Hepatocyte (in vitro differentiated cells): Measurements from ENCODE around the gene TMA7. TPM values are rescaled to one million over a fixed set of nuclear protein-coding genes. Genes with fewer than 3 reads are reported as not detected.

Source experiments
- DNase-seq: peaks from one replicate; pipeline ENCODE4 v3.0.0-alpha.2; 2016; ENCODE audit warnings: low spot score
- H2AFZ ChIP-seq: fragments of 200-600 bp; sonication (generic); 2 replicates; pipeline ENCODE4 v1.6.0; 2016; ENCODE audit warnings: antibody characterized with exemption, mild to moderate bottlenecking
- H3K27ac ChIP-seq: fragments of 200-600 bp; sonication (generic); 2 replicates; pipeline ENCODE4 v1.5.1; 2016; ENCODE audit warnings: mild to moderate bottlenecking
- H3K27me3 ChIP-seq: fragments of 200-600 bp; sonication (generic); 2 replicates; pipeline ENCODE4 v1.6.1; 2016
- H3K36me3 ChIP-seq: fragments of 200-600 bp; sonication (generic); replicated peaks from 2 replicates; pipeline ENCODE4 v1.5.1; 2016; ENCODE audit warnings: low read depth; ENCODE audit not compliant: insufficient read depth
- H3K4me1 ChIP-seq: fragments of 200-600 bp; sonication (generic); 2 replicates; pipeline ENCODE4 v1.5.1; 2016; ENCODE audit warnings: mild to moderate bottlenecking, moderate library complexity; ENCODE audit not compliant: insufficient read depth
- H3K4me2 ChIP-seq: fragments of 200-600 bp; sonication (generic); 2 replicates; pipeline ENCODE4 v1.6.0; 2016
- H3K4me3 ChIP-seq: fragments of 200-600 bp; sonication (generic); 2 replicates; pipeline ENCODE4 v1.5.1; 2016; ENCODE audit warnings: mild to moderate bottlenecking
- H3K79me2 ChIP-seq: fragments of 200-600 bp; sonication (generic); 2 replicates; pipeline ENCODE4 v1.6.0; 2017; ENCODE audit warnings: mild to moderate bottlenecking
- H3K9me2 ChIP-seq: fragments of 200-600 bp; sonication (generic); replicated peaks from 2 replicates; pipeline ENCODE4 v1.6.0; 2017; ENCODE audit warnings: mild to moderate bottlenecking; ENCODE audit not compliant: insufficient read depth
- H3K9me3 ChIP-seq: fragments of 200-600 bp; sonication (generic); 2 replicates; pipeline ENCODE4 v1.5.1; 2016; ENCODE audit warnings: low read depth, mild to moderate bottlenecking
- H4K20me1 ChIP-seq: fragments of 200-600 bp; sonication (generic); 2 replicates; pipeline ENCODE4 v1.6.0; 2016; ENCODE audit warnings: mild to moderate bottlenecking; ENCODE audit not compliant: insufficient read depth, poor library complexity, severe bottlenecking
- EZH2 ChIP-seq: fragments of 200-600 bp; sonication (generic); IDR thresholded peaks from 2 replicates; pipeline ENCODE4 v1.6.1; 2016; ENCODE audit warnings: antibody characterized with exemption, mild to moderate bottlenecking, borderline replicate concordance
- EZH2phosphoT487 ChIP-seq: fragments of 200-600 bp; sonication (generic); IDR thresholded peaks from one replicate; pipeline ENCODE4 v1.6.1; 2018; ENCODE audit warnings: antibody characterized with exemption, mild to moderate bottlenecking, low read depth, moderate library complexity; ENCODE audit not compliant: unreplicated experiment, severe bottlenecking
- WGBS: methylation state at CpG from one replicate; pipeline ENCODE4 v1.1.6; 2016; ENCODE audit warnings: low lambda C conversion rate; ENCODE audit errors: missing lambda C conversion rate; 5-methylcytosine and 5-hydroxymethylcytosine counted together
- polyA plus RNA-seq: library from polyadenylated mRNA; unstranded; fragments of >200 nt; fragmentation: Nextera tagmentation; extraction: Ambion mirVana; gene quantifications from 2 replicates; pipeline ENCODE4 v1.2.1, GENCODE V29; 2016
- total RNA-seq: library from RNA; depleted of rRNA; stranded (reverse); fragments of >200 nt; gene quantifications from 2 replicates; pipeline ENCODE4 v1.2.3, GENCODE V29; 2014
- TF ChIP-seq, protein P1 (sequence below): fragments of 200-600 bp; sonication (generic); IDR thresholded peaks from 2 replicates; pipeline ENCODE4 v1.5.1; 2016; ENCODE audit warnings: antibody characterized with exemption, mild to moderate bottlenecking; ENCODE audit not compliant: poor library complexity

Gene TMA7
- total RNA-seq: 345 and 381 TPM in 2 replicates
- 503 and 581 TPM in 2 replicates for polyA plus RNA-seq

DNA sequence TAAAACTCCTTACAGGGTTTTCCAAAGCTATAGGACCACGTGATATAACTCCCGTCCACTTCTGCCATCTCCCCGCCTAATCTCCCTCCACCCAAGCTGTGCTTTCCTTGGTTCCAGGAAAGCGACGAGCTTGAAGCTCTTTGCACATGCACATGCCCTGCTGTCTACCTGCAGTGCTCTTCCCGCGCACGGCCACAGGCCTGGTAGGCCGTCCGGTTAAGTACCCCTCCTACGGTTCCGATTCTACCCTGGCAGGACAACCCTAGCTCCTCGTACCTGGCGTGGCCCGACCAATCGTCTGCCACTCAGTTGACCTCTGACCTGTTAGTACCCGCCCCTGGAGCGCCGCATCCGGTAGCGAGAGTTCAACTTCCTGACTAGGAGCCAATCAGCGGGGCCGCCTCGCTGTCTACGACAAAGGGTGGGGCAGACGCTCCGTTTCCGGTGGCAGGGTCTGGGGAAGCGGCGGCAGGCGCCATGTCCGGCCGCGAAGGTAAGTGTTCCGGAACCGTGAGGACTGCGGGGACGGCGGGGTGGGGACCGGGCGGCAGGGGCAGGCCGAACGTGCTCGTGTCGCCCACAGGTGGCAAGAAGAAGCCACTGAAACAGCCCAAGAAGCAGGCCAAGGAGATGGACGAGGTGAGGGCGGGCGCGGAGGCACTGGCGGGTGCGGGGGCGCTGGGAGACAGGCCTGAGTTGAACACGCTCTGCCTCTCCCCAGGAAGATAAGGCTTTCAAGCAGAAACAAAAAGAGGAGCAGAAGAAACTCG, at the start of gene TMA7, which contains the start of gene CCDC51:
TMA7 (plus strand) TSS at position 438 of the 770 bp plus-strand sequence; CDS start at position 478, 40 bp downstream.
CCDC51 (minus strand) TSS at position 300 of the 770 bp plus-strand sequence. CDS start 4,991 bp downstream, outside the sequence.
- no peak for TF ChIP-seq EZH2phosphoT487
- TF ChIP-seq, protein P1, sequence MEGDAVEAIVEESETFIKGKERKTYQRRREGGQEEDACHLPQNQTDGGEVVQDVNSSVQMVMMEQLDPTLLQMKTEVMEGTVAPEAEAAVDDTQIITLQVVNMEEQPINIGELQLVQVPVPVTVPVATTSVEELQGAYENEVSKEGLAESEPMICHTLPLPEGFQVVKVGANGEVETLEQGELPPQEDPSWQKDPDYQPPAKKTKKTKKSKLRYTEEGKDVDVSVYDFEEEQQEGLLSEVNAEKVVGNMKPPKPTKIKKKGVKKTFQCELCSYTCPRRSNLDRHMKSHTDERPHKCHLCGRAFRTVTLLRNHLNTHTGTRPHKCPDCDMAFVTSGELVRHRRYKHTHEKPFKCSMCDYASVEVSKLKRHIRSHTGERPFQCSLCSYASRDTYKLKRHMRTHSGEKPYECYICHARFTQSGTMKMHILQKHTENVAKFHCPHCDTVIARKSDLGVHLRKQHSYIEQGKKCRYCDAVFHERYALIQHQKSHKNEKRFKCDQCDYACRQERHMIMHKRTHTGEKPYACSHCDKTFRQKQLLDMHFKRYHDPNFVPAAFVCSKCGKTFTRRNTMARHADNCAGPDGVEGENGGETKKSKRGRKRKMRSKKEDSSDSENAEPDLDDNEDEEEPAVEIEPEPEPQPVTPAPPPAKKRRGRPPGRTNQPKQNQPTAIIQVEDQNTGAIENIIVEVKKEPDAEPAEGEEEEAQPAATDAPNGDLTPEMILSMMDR: no peak
- no peak for TF ChIP-seq EZH2
- Histone ChIP-seq H3K79me2 (peaks cover 49% of the 10 kb centered on the region), H4K20me1 (peaks cover 10% of the 10 kb centered on the region), H3K4me2 (peak within 1 kb of the TSS; percentile 85), H3K27ac (peak within 1 kb of the TSS; percentile 94), H3K9me2 (no peaks in the 10 kb centered on the region), H3K4me1 (peaks cover 14% of the 10 kb centered on the region), H3K36me3 (no peaks in the 10 kb centered on the region), H3K9me3 (no peaks in the 10 kb centered on the region), H2AFZ (peak within 1 kb of the TSS; percentile 34), H3K4me3 (peak within 1 kb of the TSS; percentile 59), H3K27me3 (no peaks in the 10 kb centered on the region)
- DNase-seq: peak; percentile 99
- WGBS: under 1% methylated on average over 54 of the region's 54 CpGs

- Histone ChIP-seq H2AFZ (no peak overlapping the region), H3K9me2 (no peaks in the 10 kb centered on the region), H3K79me2 (no peaks in the 10 kb centered on the region), H3K4me2 (no peak overlapping the region), H4K20me1 (no peaks in the 10 kb centered on the region), H3K27me3 (no peaks in the 10 kb centered on the region), H3K4me1 (no peaks in the 10 kb centered on the region), H3K27ac (no peak overlapping the region), H3K4me3 (no peak overlapping the region), H3K36me3 (no peaks in the 10 kb centered on the region), H3K9me3 (no peaks in the 10 kb centered on the region)
- DNase-seq: no peak
- TF ChIP-seq EZH2: no peak
- no peak for TF ChIP-seq EZH2phosphoT487
- TF ChIP-seq, protein P1: no peak
- WGBS: 93% methylated on average over 2 of the region's 2 CpGs
These were observed 45.7 kb upstream of the TMA7 start for GRCh38 chr3:48394391-48394790.

- Histone ChIP-seq H3K9me3 (no peaks in the 10 kb centered on the region), H3K4me2 (no peak overlapping the region), H3K27ac (no peak overlapping the region), H3K4me3 (no peak overlapping the region), H3K9me2 (no peaks in the 10 kb centered on the region), H2AFZ (no peak overlapping the region), H4K20me1 (no peaks in the 10 kb centered on the region), H3K27me3 (no peaks in the 10 kb centered on the region), H3K4me1 (no peaks in the 10 kb centered on the region), H3K79me2 (no peaks in the 10 kb centered on the region), H3K36me3 (no peaks in the 10 kb centered on the region)
- TF ChIP-seq EZH2phosphoT487: no peak
- TF ChIP-seq, protein P1: no peak
- TF ChIP-seq EZH2: no peak
- WGBS: 76% methylated on average over 3 of the region's 3 CpGs
- DNase-seq: no peak
These were observed 44.3 kb upstream of the TMA7 start for GRCh38 chr3:48395714-48396113.
